GM04503 (cell line): Measurements from ENCODE around the gene PPP1R11.
A peak's percentile ranks its signal among the peaks of the same experiment; 100 is the strongest.
"Not testable (repeated sequence)": the region's sequence is repeated elsewhere in the genome, so short reads cannot be mapped to it uniquely, and the experiment has no call there.

Experiments used
- DNase-seq: peaks from one replicate; pipeline ENCODE4 v3.0.0-alpha.2; 2012; ENCODE audit warnings: low read depth

PPP1R11 gene, protein sequence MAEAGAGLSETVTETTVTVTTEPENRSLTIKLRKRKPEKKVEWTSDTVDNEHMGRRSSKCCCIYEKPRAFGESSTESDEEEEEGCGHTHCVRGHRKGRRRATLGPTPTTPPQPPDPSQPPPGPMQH

GRCh38 chr6:30066577-30067459 is at the start of gene PPP1R11:
TSS of gene PPP1R11 (plus strand) at chr6:30067198. CDS start at chr6:30067411, 213 bp downstream.
- peak; percentile 97 for DNase-seq

DNA sequence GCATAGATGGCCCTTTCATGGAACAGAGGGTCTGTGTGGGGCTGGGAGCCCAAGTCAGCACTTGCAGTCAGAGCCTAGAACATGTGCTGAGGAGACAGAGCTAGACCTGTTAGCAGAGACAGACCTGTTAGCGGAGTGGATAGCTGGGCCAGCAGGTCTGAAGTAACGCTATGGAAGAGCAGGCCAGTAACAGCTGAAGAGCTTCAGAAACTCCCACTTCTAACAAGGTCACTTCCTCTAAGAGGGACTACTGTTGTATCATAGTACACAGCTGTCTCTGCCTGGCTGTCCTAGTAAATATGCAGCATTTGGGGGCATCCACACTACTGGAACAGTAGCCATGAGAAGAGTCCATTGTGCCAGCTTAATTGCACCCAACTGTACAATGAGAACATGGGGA is 47.2 kb upstream of the PPP1R11 start:
- DNase-seq = no peak

- no peak for DNase-seq
Measured at GRCh38 chr6:30020626-30021025, 46.4 kb upstream of the PPP1R11 start.

GRCh38 chr6:30022189-30022588 is 44.8 kb upstream of the PPP1R11 start:
- no peak for DNase-seq

- DNase-seq = not testable (repeated sequence)
Measured at GRCh38 chr6:30022712-30023111, 44.3 kb upstream of the PPP1R11 start.

GRCh38 chr6:30025186-30025585 is 41.8 kb upstream of the PPP1R11 start:
- DNase-seq = no peak

- no peak for DNase-seq
Measured at GRCh38 chr6:30029588-30029987, 37.4 kb upstream of the PPP1R11 start.

- DNase-seq = no peak
Measured at GRCh38 chr6:30031381-30031780, 35.6 kb upstream of the PPP1R11 start.

GRCh38 chr6:30033440-30033839 is 33.6 kb upstream of the PPP1R11 start:
- DNase-seq = peak; percentile 38

DNA sequence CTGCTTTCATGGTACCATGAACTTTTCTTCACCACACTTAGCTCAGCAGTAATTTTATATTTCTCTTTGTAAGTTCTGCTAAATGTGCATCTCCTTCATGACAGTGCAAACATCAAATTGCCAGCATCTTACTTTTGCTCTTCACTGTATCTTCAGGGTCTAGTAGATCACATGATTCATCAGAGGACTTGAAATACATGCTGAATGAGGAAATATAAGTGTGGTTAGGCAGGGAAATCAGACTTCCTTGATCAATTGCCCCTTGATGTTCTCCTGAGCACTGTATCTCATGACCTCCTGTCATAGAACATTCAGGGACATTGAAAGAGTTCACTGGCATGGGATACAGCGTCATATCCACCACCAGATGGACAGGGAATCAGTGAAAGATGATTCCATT is 31.2 kb upstream of the PPP1R11 start:
- DNase-seq = no peak

DNA sequence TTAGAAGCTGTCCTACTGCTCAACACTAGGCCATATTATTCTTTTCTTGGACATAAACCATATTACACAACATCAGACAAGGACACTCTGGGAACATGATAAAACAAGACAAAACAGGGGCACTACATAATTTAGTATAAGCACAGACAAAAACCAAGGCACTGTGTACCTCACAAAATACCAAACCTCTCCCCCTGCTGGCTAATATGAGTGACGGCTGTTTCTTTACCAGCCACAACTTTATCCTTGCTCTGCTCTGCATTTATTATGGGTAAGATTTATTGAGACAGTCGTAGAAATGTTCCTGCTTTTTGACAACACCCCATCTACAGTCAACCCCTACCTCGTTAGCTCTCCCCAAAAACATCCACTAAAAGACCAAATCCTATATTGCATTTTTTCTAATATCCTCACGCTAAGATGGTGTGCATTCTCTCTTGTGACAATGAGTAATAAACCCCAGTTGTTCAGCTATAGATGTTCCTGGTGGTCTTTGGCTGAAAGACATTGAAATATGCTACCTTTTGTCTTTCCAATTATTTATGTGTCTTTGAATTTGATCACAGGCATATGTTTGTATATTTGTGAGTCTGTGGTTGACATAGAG is 29.7 kb upstream of the PPP1R11 start:
- DNase-seq = no peak

GRCh38 chr6:30041221-30041620 is 25.8 kb upstream of the PPP1R11 start:
- no peak for DNase-seq

DNA sequence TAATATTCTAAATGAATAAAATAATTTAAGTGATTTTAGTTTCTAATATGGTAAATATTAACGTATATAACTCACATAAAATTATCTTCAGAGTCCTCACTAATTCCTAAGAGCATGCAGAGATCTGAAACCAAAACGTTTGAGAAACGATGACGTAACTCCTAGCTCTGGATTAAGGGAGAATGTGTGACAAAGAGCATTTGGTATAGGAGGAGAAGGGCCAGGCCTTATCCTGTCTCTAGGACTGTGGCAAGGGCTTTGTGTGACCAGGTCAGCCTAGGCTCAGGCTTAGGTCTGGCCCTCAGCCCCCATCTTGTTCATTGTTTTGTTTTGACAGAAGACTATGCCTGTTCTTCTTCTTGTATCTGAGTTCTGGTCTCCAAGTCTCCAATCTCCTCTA is 25.2 kb upstream of the PPP1R11 start:
- DNase-seq = no peak

- DNase-seq = no peak
Measured at GRCh38 chr6:30042476-30042875, 24.5 kb upstream of the PPP1R11 start.

DNA sequence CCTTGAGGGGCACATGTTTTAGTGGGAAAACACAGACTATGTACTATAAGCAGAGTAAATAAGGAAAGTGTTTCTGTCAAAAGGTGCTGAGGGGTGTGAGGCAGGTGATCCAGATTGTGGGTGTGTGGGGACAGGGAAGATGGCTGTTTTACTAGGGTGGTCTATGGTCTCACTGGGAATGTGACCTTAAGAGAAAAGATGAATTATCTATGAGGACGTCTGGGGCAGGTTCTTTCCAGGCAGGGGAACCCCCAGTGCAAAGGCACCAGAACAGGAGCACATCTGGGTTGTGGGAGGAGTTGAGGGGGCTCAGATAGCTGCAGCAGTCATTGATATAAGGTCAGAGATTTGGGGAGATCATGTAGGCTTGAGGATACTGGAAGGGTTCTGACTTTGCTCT is 24.1 kb upstream of the PPP1R11 start:
- DNase-seq = no peak

DNA sequence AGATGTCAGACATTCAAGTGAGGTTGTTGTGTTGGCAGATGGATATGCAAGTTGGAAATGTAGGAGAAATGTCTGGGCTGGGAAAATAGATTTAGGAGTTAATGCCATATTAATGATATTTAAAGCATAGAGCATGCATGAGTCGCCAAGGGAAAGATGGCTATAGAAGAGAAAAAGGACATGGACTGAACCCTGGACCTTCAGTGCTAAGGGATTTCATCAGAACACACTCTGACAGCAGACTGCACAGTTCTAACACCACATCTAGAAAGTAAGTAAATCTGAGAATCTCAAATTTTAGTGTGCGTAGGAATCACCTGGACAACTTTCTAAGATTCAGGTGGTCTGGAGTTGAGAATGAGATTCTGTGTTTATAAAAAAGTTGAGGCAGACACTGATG is 23.3 kb upstream of the PPP1R11 start:
- no peak for DNase-seq

DNA sequence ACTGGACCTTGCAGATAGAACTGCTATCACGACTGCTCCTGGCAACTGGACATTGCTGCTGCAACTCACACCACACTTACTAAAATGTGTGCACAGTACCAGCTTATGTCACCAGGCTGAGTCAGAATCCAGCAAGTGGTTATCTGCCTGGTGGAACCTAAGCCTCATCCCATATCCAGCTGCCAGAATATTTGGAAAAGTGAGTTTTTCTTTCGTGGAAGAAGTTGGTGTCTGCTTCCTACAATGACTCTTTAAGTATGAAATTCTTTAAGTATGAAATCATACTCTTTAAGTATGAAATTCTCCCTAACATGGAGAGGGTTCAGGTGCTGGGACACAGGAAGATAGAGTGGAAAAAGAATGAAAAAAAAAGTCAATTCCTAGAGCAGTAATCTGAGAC is 22.4 kb upstream of the PPP1R11 start:
- DNase-seq = no peak

GRCh38 chr6:30047220-30047619 is 19.8 kb upstream of the PPP1R11 start:
- no peak for DNase-seq

GRCh38 chr6:30053682-30054081 is 13.3 kb upstream of the PPP1R11 start:
- no peak for DNase-seq

DNA sequence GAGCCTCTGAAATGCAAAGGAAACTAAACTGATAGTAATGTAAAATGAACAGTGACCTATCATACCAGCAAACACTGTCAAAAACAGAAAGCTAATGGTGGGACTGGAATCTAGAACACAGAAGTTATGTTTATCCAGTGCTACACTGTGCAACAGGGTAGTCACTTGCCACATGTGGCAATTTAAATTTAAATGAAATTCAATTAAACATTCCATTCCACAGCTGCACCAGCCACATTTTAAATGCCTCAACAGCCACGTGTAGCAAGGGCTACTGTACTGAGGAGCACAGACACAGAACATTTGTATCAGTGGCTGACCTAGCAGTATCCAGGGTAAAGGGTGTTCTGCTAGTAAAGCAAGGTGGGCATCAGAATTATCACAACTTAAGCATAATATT is 11.5 kb upstream of the PPP1R11 start:
- DNase-seq = no peak

DNA sequence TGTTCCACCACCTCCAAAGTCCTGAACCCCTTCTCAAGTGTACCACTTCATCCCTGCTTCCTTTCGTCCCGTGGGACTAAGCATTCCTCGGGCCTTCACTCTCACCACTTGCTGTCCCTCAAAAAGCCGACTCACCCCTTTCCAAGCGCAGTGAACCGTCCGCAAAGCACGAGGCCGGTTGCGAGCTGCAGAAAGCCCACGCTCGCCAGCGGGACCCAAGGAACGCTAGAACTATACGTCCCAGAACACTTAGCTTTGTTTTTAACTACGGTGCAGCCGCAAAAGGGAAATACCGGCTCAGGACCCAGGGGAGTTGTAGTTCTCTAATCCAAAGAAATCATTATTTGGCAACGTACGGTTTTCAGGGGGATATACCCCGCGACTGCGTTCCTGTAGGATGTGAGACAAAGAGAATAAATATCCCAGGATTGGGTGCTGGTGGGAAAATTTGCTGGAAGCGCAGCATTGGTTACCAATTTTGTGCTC is 6.3 kb upstream of the PPP1R11 start:
- DNase-seq = no peak

- peak; percentile 81 for DNase-seq
Measured at GRCh38 chr6:30061092-30061857, 5.7 kb upstream of the PPP1R11 start, which contains the start of gene POLR1H. TSS of gene POLR1H (plus strand) at chr6:30061265. CDS start at chr6:30061525, 260 bp downstream.
